HG03108 (cell line): ENCODE measurements around the gene STK25.

Experiments
- ATAC-seq: cut with Tn5 transposase; IDR thresholded peaks from one replicate; pipeline ENCODE4 v1.9.1; 2021; ENCODE audit warnings: moderate library complexity; ENCODE audit not compliant: unreplicated experiment

The STK25 gene

GRCh38 chr2:241508240-241509154 lies at the start of gene STK25:
Gene STK25, minus strand, starts transcription at chr2:241508584. Its CDS starts 549 bp downstream, at chr2:241508035.
- ATAC-seq, result peak; percentile 94

GRCh38 chr2:241556746-241557145 lies 48.4 kb upstream of the STK25 start:
- ATAC-seq, result no peak

GRCh38 chr2:241555711-241556110 lies 47.3 kb upstream of the STK25 start:
- no peak for ATAC-seq

- no peak for ATAC-seq
Observed at GRCh38 chr2:241554610-241555322, 46.4 kb upstream of the STK25 start.

- no peak for ATAC-seq
Observed at GRCh38 chr2:241553981-241554380, 45.6 kb upstream of the STK25 start.

GRCh38 chr2:241553512-241553830 lies 45.1 kb upstream of the STK25 start:
- ATAC-seq, result no peak

- ATAC-seq, result no peak
Observed at GRCh38 chr2:241551998-241552737, 43.8 kb upstream of the STK25 start.

GRCh38 chr2:241551599-241551997 lies 43.2 kb upstream of the STK25 start:
- no peak for ATAC-seq

GRCh38 chr2:241550616-241551580 lies 42.5 kb upstream of the STK25 start:
- no peak for ATAC-seq

GRCh38 chr2:241548451-241548835 lies 40.1 kb upstream of the STK25 start:
- ATAC-seq, result no peak

- no peak for ATAC-seq
Observed at GRCh38 chr2:241547781-241548450, 39.5 kb upstream of the STK25 start.

- ATAC-seq, result no peak
Observed at GRCh38 chr2:241546771-241547498, 38.6 kb upstream of the STK25 start.

- ATAC-seq, result no peak
Observed at GRCh38 chr2:241545523-241546473, 37.4 kb upstream of the STK25 start.

GRCh38 chr2:241545106-241545505 lies 36.7 kb upstream of the STK25 start:
- ATAC-seq, result no peak

- ATAC-seq, result no peak
Observed at GRCh38 chr2:241542278-241542605, 33.9 kb upstream of the STK25 start.

- no peak for ATAC-seq
Observed at GRCh38 chr2:241541564-241542277, 33.3 kb upstream of the STK25 start.

GRCh38 chr2:241540771-241541561 lies 32.6 kb upstream of the STK25 start:
- ATAC-seq, result no peak
